A673 (cell line): ENCODE results near the gene EIF3F. TPM values are rescaled to one million over a fixed set of nuclear protein-coding genes. Genes with fewer than 3 reads are reported as not detected.
"Not testable (repeated sequence)": the region's sequence is repeated elsewhere in the genome, so short reads cannot be mapped to it uniquely, and the experiment has no call there.

ENCODE experiments used
- BruUV-seq: library from RNA; stranded (reverse); fragments of 400-500 nt; replicated peaks from 2 replicates; lab custom pipeline; 2021; lab: Mats Ljungman, UMichigan
- CTCF ChIA-PET: fragments of 300-600 bp; sonication (Branson Sonifier 250); formaldehyde crosslinking; loops from one replicate; lab custom pipeline; 2022; ENCODE audit warnings: antibody characterized with exemption; lab: Charles Lee
- POLR2A ChIA-PET: fragments of 300-600 bp; sonication (Branson Sonifier 250); formaldehyde crosslinking; loops from one replicate; lab custom pipeline; 2022; ENCODE audit warnings: antibody characterized with exemption; ENCODE audit not compliant: low non-redundant PET; lab: Charles Lee
- DNase-seq: peaks from one replicate; pipeline ENCODE4 v3.0.0-alpha.2; 2015; ENCODE audit warnings: low spot score
- H3K27ac ChIP-seq: fragments of 200-600 bp; sonication (generic); 2 replicates; pipeline ENCODE4 v1.5.1; 2016; ENCODE audit warnings: mixed run types, low read depth, mild to moderate bottlenecking, mixed read lengths, antibody characterized with exemption, low read length; ENCODE audit not compliant: poor library complexity, severe bottlenecking
- H3K27me3 ChIP-seq: fragments of 200-600 bp; sonication (generic); replicated peaks from 2 replicates; pipeline ENCODE4 v1.6.1; 2017; ENCODE audit warnings: mixed run types, low read depth, mild to moderate bottlenecking, mixed read lengths, antibody characterized with exemption, low read length; ENCODE audit not compliant: insufficient read depth, poor library complexity
- H3K36me3 ChIP-seq: fragments of 200-600 bp; sonication (generic); 2 replicates; pipeline ENCODE4 v1.6.1; 2016; ENCODE audit warnings: mixed run types, mild to moderate bottlenecking, mixed read lengths, antibody characterized with exemption, low read length; ENCODE audit not compliant: insufficient read depth, poor library complexity, severe bottlenecking
- H3K4me1 ChIP-seq: fragments of 200-600 bp; sonication (generic); 2 replicates; pipeline ENCODE4 v1.6.1; 2017; ENCODE audit warnings: mixed run types, mild to moderate bottlenecking, mixed read lengths, antibody characterized with exemption, low read length; ENCODE audit not compliant: insufficient read depth, poor library complexity, severe bottlenecking
- H3K4me3 ChIP-seq: fragments of 200-600 bp; sonication (generic); 2 replicates; pipeline ENCODE4 v1.5.1; 2016; ENCODE audit warnings: low read depth, mixed run types, mild to moderate bottlenecking, mixed read lengths, low read length; ENCODE audit not compliant: poor library complexity, severe bottlenecking
- H3K9me3 ChIP-seq: fragments of 200-600 bp; sonication (generic); 2 replicates; pipeline ENCODE4 v1.6.1; 2016; ENCODE audit warnings: mixed run types, low read depth, mild to moderate bottlenecking, mixed read lengths, antibody characterized with exemption, low read length; ENCODE audit not compliant: poor library complexity, severe bottlenecking
- CTCF ChIP-seq: fragments of 300-800, 200-600 bp; sonication (generic); conservative IDR thresholded peaks from 2 replicates; pipeline ENCODE4 v1.5.1; 2017; ENCODE audit warnings: low read depth, mild to moderate bottlenecking, antibody characterized with exemption, low read length, moderate library complexity, mixed read lengths
- EZH2 ChIP-seq: fragments of 200-600 bp; sonication (generic); IDR thresholded peaks from 2 replicates; pipeline ENCODE4 v1.6.1; 2017; ENCODE audit warnings: borderline replicate concordance, low read depth, mild to moderate bottlenecking, mixed read lengths, antibody characterized with exemption, low read length; ENCODE audit not compliant: poor library complexity, severe bottlenecking
- intact Hi-C: fragments of 100-400 bp; cut with micrococcal nuclease; formaldehyde crosslinking; loops from one replicate; pipeline ENCODE4 v1.10.0; 2022; ENCODE audit not compliant: unreplicated experiment
- total RNA-seq: library from RNA; stranded (reverse); gene quantifications from 2 replicates; pipeline ENCODE4 v1.2.3, GENCODE V29; 2021

The EIF3F gene
- total RNA-seq, 1 experiment from 2014 or later = 151 TPM

- no TSS peak for BruUV-seq
- intact Hi-C loops = no loop called here
- CTCF ChIA-PET = no interaction called here
Observed at GRCh38 chr11:7981619-7982157, 5.4 kb upstream of the EIF3F start.

GRCh38 chr11:7982582-7983119, 4.5 kb upstream of the EIF3F start:
- Histone ChIP-seq H3K27ac (no peak overlapping the region), H3K36me3 (no peaks in the 10 kb centered on the region), H3K4me3 (no peak overlapping the region), H3K4me1 (no peaks in the 10 kb centered on the region), H3K9me3 (no peaks in the 10 kb centered on the region), H3K27me3 (no peaks in the 10 kb centered on the region)
- intact Hi-C loops = no loop called here
- DNase-seq = no peak
- no TSS peak for BruUV-seq
- CTCF ChIA-PET = no interaction called here
- POLR2A ChIA-PET = no interaction called here
- TF ChIP-seq CTCF (no peak), EZH2 (no peak)

More at GRCh38 chr11:7981619-7982157, 5.4 kb upstream of the EIF3F start:
- Histone ChIP-seq H3K4me3 (no peak overlapping the region), H3K36me3 (no peaks in the 10 kb centered on the region), H3K27ac (no peak overlapping the region), H3K4me1 (no peaks in the 10 kb centered on the region), H3K27me3 (no peaks in the 10 kb centered on the region), H3K9me3 (no peaks in the 10 kb centered on the region)
- POLR2A ChIA-PET = no interaction called here
- DNase-seq = no peak
- TF ChIP-seq CTCF (no peak), EZH2 (no peak)

GRCh38 chr11:7983832-7984590, 3.1 kb upstream of the EIF3F start:
- POLR2A ChIA-PET = no interaction called here

GRCh38 chr11:7987560-7987883, 385 bp downstream of the EIF3F start:
- CTCF ChIA-PET = interaction anchor here (0.6 to 1.0 kb wide), 3 partner anchors 92 to 112 kb away, joined by 3 to 6 read pairs (median 3); no protein-coding TSS in a partner anchor
- POLR2A ChIA-PET, DNase-seq, BruUV-seq, H3K9me3 ChIP-seq, H3K36me3 ChIP-seq, H3K4me1 ChIP-seq, intact Hi-C loops, H3K27me3 ChIP-seq: not testable (repeated sequence)
- peak overlapping the region; percentile 76 for H3K27ac ChIP-seq
- H3K4me3 ChIP-seq = peak overlapping the region; percentile 89

More at GRCh38 chr11:7983832-7984590, 3.1 kb upstream of the EIF3F start:
- CTCF ChIA-PET = no interaction called here
- intact Hi-C loops = no loop called here
- peaks cover under 1% of the 10 kb centered on the region for H3K36me3 ChIP-seq
- no peaks in the 10 kb centered on the region for H3K27me3 ChIP-seq
- no peak for DNase-seq
- H3K27ac ChIP-seq = no peak overlapping the region
- no peak for TF ChIP-seq EZH2
- no peak for TF ChIP-seq CTCF
- BruUV-seq = no TSS peak
- H3K4me1 ChIP-seq = peaks cover 5% of the 10 kb centered on the region
- no peak overlapping the region for H3K4me3 ChIP-seq
- H3K9me3 ChIP-seq = no peaks in the 10 kb centered on the region
